Stimulated activated CD4-positive, alpha-beta T cell treated with anti-CD3 and anti-CD28 coated beads, Interleukin-2, amount 100 ng/mL, for 48 hours (primary cell): ENCODE results near the gene MAML2.

Experiments
- DNase-seq, 2 donors: peaks; one replicate each; pipeline ENCODE4 v3.0.0-alpha.2; 2020

Gene MAML2

GRCh38 chr11:96232132-96232531 lies 110.9 kb downstream of the MAML2 start:
- no peak for DNase-seq

DNA sequence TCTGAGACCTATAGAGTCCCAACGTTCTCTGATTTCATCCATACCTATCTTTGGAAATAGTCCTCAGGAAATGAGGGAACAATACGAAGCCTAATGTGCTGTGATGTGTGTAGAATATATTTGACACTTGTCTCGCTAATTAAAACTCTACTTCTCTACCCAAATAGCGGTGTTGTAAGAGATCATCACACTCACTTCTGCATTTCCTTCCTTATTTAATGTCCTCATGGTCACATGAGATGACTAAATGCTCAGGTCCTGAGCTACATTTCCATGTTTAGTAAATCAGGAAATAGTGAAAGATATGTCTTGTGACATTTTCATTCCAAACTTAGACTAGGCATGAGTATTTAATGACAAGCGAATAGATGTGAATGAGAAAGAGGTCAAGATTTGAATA lies 112.3 kb downstream of the MAML2 start:
- DNase-seq, result no peak

DNA sequence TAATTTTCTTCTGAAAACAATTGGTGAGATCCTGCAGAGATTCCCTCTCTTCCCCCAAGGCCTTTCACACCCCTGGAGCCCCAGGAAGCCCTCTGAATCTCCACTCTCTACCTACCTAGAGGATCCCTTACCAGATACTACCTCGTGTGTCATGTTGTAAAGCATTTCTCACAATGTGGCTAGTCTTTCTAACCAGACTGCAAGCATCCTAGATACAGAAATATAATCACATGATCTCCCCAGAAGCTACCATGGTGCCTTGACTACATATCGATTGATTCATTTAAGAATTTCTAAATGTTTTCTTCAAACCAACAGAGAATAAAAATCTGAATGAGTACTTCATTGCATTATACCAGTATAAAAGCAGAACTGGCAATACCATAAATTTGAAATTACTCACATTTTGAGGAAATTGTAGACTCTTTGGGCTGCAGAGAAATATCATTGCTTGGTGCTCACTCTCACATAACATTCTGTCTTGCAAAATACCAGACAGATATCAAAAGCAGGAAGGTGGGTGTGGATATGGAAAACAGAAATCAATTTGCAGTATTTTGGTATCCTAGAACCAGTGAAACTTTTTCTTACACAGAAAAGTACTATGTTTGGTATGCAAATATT lies 113.5 kb downstream of the MAML2 start:
- DNase-seq, result no peak

DNA sequence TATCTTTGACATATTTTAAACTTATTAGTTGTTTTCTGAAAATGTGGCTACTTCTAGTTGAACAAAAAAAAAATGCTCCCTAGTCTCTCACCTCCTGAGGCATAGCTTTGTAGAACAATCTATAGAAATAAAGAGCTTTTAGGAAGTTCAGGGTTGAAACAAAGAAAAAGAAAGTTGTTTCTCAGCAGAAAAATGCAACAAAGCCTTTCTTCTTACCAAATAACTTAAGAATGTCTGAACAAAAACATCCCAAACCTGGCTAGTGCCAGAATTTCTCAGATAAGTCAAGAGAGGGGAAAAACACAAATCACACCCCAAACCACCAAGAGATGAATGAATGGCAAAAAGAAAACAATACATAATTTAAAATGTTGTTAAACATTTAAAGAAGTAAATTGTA lies 114.1 kb downstream of the MAML2 start:
- no peak for DNase-seq

DNA sequence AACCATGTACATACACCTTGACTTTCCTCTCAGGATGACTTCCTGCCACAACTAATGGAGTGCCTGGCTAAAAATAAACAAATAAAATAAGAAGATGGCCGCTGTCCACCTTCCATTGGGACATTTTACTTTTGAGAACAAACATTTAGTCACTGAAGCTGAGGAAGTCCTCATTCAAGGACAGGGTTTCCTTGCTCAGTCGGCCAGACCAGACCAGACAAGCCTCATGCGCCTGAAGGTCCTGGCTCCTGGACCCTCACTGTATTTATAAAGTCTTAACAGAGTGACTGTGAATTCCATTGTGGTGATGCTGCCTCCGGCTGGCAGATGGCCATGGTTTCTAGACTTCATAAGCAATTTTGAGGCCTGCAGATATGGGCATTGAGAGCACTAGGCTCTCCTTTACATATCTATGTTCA lies 114.5 kb downstream of the MAML2 start:
- DNase-seq, result no peak

- DNase-seq, result no peak
These were observed 115.8 kb downstream of the MAML2 start for GRCh38 chr11:96227244-96227643.

- DNase-seq, result no peak
These were observed 119.9 kb downstream of the MAML2 start for GRCh38 chr11:96223083-96223482.

GRCh38 chr11:96222102-96222501 lies 120.9 kb downstream of the MAML2 start:
- DNase-seq, result no peak

DNA sequence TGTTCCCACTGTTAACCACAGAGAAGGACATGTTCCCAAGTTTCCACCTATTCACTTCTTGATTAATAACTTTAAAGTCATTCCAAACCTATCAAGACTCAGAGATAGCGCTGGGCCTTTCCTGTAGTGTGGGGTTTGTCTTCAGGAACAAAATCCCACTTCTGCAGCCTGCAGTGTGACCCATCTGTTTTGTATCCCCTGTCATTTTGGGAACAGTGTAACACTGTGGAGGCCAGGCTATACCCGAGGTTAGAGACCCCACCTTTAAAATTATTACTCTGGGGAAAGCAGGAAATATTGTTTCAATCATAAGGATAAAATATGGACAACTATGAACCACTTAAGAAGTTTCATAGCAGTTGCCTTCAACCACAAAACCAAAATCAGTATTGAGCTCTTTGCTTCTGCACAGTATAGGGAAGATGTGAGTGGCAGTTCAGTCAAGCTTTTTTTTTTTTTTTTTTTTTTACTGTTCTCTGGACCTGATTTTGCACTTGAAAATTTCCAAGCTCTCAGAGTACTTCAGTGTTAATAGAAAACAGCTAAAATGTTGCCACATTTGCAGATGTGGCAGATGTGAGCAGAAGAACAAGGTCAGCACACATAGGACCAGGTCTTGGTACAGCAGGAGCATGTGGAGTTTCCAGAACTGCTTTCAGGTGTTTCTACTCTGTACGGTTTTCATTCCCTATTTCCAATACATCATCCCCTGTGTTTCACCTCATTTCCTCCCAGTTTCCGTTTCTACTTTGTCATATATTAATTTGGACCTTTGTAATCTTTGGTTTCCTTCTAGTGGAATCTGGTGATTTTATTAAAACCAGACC lies 121.5 kb downstream of the MAML2 start:
- no peak for DNase-seq

DNA sequence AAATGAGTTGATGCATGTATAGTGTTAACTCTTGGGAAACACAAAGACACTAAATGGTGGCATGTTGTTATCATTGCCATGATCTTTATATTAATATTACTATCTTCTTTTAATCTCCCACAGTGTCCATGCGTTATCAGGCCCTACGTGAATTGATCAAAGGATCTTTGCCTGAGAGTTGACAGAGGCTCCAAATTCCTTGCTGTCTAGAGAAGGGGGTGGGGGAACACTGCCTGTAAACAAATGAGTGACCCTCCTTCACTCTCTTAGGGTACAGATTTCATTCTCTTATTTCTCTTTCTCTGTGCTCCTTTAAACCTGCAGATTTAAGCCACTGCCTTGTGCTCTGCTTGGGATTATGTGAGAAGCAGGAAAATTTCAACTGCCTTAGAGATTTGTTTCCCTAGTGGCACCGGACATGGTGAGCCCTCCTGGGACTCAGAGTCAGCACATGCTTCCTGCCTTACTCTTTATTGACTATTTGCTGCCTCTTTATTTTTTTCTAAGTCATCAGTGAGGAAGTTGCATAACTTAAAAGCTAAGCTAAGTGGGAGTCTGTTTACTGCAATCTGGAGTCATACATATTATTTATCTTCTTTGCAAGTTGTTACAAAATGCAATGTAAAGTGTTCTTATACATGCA lies 122.9 kb downstream of the MAML2 start:
- DNase-seq, result no peak

DNA sequence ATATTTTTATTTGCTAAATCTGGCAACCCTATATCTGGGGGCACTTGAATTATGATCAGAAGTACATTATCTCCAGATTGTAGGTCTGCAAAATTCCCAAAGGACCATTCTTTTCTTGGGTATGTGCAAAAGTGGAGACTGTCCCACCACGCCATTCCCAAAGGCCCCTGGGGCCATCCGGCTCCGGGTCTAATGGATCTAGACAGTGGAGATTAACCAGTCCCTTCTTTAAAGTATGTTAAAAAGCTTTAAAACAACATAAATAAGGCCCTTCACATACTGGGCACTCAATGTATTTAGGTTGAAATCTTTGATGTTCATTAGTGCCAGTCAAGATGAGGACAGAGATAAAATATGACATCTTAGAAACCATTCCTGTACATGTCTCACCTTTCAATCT lies 124.1 kb downstream of the MAML2 start:
- DNase-seq, result no peak

- no peak for DNase-seq
These were observed 125.0 kb downstream of the MAML2 start for GRCh38 chr11:96218006-96218405.

DNA sequence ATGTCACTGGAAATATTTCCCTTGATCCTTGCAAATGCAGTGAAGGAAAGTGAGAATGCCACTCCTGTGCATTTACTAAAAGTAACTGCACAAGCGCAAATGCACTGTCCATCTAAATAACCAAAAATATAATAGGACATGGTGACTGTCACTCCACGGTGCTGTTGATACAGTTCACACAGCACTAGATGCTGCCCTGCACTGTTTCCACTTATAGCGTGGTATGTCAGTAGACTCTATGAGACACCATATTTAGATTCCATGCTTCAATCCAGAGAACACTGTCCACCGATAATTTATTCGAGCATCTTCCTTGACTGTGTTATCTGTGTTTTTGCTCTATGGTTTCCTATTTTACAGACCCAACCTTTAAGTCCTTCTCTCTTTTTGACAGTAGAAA lies 125.8 kb downstream of the MAML2 start:
- no peak for DNase-seq

- DNase-seq, result no peak
These were observed 127.2 kb downstream of the MAML2 start for GRCh38 chr11:96215826-96216225.

GRCh38 chr11:96215110-96215782 lies 127.7 kb downstream of the MAML2 start:
- no peak for DNase-seq

DNA sequence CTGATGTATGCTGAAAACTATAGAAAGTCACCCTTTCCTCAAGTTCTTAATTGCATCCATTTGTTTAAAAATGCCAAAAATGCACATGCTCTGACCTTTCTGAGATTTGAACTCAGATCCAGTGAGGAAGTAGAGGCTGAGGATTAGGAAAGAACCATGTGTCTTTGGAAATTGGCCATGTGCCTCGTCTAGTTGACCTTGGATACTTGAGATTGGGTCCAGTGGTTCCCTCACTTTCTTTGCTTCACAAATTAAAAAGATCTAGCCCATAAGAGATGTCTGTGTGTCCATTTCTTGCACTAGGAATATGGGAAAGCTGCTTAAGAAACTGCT lies 128.3 kb downstream of the MAML2 start:
- DNase-seq, result no peak

GRCh38 chr11:96213500-96213899 lies 129.5 kb downstream of the MAML2 start:
- no peak for DNase-seq

DNA sequence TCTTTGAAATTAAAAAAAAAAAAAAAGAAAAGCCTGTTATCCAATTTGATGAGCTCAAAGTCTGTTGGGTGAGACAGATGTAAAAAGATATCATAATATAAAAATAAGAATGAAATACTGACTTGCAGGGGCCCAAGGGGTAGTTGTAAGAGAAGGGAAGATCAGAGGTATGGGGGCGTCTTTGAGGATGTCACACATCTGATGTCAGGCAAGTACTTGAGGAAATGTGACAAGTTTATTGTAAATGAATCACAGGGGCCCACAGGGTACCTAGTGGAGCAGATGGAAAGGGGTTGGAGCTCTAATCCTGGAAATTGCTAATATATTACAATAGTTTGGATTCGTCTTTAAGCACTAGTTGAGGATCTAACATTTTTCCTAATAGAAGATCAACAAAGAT lies 131.6 kb downstream of the MAML2 start:
- no peak for DNase-seq

GRCh38 chr11:96207459-96208449 lies 135.2 kb downstream of the MAML2 start:
- no peak for DNase-seq

DNA sequence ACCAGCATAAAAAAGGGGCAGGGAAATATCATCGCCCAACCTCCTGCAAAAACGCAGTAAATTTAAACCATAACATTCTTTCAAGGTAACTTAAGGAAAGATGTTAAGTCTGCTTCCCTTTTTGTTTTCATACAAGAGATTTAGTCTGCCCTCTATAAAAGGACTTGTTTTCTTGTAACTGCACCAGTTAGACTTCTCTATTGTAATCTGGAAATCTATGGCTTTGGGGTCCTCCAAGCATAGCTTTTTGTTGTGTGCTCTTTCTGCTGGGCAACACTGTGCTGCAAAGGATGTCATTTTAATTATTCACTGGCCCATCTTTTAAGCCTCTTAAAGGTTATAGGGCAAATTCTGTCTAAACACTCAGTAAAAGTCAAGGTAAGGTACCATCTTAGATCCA lies 136.0 kb downstream of the MAML2 start:
- no peak for DNase-seq

DNA sequence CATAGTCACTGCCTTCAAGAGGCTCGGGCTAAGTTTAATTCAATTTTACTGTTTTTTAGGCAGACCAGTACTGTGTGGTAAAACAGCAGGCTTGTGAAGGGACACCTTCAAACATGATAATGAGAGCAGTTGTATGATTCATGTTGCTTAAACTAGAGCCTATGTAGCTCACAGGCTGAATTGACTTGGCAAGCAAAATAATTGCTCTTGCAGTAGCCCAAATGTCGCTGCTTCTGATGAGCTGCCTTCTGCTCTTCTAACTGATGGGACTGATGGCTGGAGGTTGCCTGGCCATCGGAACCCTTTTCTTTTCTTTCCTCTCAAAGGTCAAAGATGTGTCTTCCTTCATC lies 137.6 kb downstream of the MAML2 start:
- DNase-seq, result no peak

- DNase-seq, result no peak
These were observed 138.1 kb downstream of the MAML2 start for GRCh38 chr11:96204721-96205459.
